Suprapubic skin (tissue), 4 donors: ENCODE data around the gene SCNN1G.

Source experiments
- CTCF ChIP-seq, 2 donors: fragments of 200-600 bp in 1 of 2; fragments of 450-650 bp in 1 of 2; sonication (generic) in 1 of 2; IDR thresholded peaks; one replicate each; pipeline ENCODE4 v1.5.1; 2016 to 2019; ENCODE audit warnings: antibody characterized with exemption in 2 of 2, mild to moderate bottlenecking in 1 of 2, moderate library complexity in 1 of 2
- EP300 ChIP-seq: sonication (generic); formaldehyde crosslinking; IDR thresholded peaks from one replicate; pipeline ENCODE4 v1.6.1; 2017; ENCODE audit warnings: antibody characterized with exemption
- POLR2AphosphoS5 ChIP-seq, 3 donors: sonication (generic); formaldehyde crosslinking; IDR thresholded peaks; one replicate each; pipeline ENCODE4 v1.6.1; 2017; ENCODE audit warnings: antibody characterized with exemption in 3 of 3

DNA sequence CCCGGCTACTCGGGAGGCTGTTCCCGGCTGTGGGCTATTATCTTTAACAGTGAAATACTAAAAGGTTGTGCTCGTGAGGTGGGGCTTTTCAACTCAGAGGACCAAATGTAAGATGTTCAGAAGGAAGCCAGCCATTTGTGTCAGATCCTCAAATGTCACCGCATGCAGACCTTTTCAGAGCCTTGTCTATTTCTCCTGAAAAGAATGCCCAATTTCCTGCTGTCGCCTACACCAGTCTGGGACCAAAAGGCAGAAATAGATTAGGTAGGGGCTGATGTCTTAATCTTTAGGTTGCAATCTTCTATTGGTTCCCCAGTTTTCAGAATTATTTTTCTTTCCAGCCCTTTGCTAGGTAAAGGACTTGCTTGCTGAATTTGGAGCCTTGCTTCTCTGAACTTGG, 24.4 kb upstream of the SCNN1G start:
- TF ChIP-seq CTCF (IDR thresholded peaks at IDR 0.05) (no peak), EP300 (no peak), POLR2AphosphoS5 (IDR thresholded peaks at IDR 0.05) (no peak)
